Measurements from ENCODE around the gene ARHGAP15. TPM values are rescaled to one million over a fixed set of nuclear protein-coding genes. Genes with fewer than 3 reads are reported as not detected.

ARHGAP15 gene
- total RNA-seq, 1 experiment from 2014 or later: not detected

DNA sequence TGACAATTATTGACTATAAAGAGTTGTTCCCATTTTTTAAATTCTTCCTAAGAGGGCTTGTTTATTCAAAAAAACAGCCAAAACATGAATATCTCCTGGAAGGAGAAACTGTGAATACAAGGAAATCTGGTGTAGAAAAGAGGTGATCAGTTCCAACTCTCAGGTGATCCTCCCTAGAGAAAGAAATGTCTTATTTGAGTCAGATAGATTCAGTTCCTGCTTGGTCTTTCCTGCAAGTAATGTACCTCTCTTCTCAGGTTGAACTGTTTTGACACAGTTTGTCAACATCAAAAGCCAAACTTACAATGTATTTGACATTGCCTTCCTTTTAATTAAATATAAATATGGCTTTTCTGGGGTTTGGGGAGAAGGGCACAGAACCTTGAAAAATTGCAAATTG lies 567.4 kb downstream of the ARHGAP15 start:
- intact Hi-C loops (cut with micrococcal nuclease; ENCODE audit: unreplicated experiment): no loop called here
- Histone ChIP-seq H3K4me3 (no peak overlapping the region), H4K20me1 (ENCODE audit: insufficient read depth) (no peaks in the 10 kb centered on the region), H3K4me1 (replicated peaks; ENCODE audit: insufficient read depth) (no peaks in the 10 kb centered on the region), H3K27ac (no peak overlapping the region), H3K36me3 (ENCODE audit: low read depth) (no peaks in the 10 kb centered on the region), H3K9me3 (ENCODE audit: insufficient read depth, low read depth) (no peaks in the 10 kb centered on the region), H3F3A (ENCODE audit: insufficient read depth, low read depth) (no peaks in the 10 kb centered on the region), H3K9me2 (ENCODE audit: insufficient read depth) (no peaks in the 10 kb centered on the region), H3K4me2 (no peak overlapping the region), H3K79me2 (ENCODE audit: low read depth) (no peaks in the 10 kb centered on the region), H3K27me3 (ENCODE audit: insufficient read depth, low read depth) (no peaks in the 10 kb centered on the region), H2AFZ (no peak overlapping the region)
- CTCF ChIA-PET: no interaction called here
- no TSS peak for BruUV-seq (replicated peaks)
- no peak for TF ChIP-seq EZH2 (IDR thresholded peaks at IDR 0.05; ENCODE audit: low read depth)
- TF ChIP-seq, protein P1, sequence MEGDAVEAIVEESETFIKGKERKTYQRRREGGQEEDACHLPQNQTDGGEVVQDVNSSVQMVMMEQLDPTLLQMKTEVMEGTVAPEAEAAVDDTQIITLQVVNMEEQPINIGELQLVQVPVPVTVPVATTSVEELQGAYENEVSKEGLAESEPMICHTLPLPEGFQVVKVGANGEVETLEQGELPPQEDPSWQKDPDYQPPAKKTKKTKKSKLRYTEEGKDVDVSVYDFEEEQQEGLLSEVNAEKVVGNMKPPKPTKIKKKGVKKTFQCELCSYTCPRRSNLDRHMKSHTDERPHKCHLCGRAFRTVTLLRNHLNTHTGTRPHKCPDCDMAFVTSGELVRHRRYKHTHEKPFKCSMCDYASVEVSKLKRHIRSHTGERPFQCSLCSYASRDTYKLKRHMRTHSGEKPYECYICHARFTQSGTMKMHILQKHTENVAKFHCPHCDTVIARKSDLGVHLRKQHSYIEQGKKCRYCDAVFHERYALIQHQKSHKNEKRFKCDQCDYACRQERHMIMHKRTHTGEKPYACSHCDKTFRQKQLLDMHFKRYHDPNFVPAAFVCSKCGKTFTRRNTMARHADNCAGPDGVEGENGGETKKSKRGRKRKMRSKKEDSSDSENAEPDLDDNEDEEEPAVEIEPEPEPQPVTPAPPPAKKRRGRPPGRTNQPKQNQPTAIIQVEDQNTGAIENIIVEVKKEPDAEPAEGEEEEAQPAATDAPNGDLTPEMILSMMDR (conservative IDR thresholded peaks at IDR 0.05): no peak
- POLR2A ChIA-PET (ENCODE audit: unreplicated experiment): no interaction called here
- DNase-seq: no peak

DNA sequence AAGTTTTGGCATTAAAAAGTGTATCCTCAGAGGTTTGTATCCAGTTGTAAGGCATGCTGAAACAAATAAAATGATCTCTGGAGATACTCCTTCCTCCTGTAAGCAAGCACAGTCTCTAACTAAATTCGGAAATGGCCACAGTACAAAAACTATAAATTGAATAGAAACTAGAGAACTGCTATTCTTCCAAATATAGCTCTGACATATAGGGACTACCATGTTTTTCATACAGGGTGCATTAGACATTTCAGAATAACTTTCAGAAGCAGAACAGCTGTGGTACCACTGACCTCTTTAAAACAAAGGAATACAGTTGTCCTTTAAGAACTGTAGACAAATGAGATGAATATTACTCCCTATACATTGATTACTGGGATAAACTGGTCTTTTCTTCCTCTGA lies 568.5 kb downstream of the ARHGAP15 start:
- H3F3A ChIP-seq (ENCODE audit: insufficient read depth, low read depth): no peaks in the 10 kb centered on the region
- no peak overlapping the region for H2AFZ ChIP-seq
- no peak for TF ChIP-seq EZH2 (IDR thresholded peaks at IDR 0.05; ENCODE audit: low read depth)
- TF ChIP-seq, protein P1 (conservative IDR thresholded peaks at IDR 0.05): no peak
- no peaks in the 10 kb centered on the region for H3K9me2 ChIP-seq (ENCODE audit: insufficient read depth)
- DNase-seq: no peak
- BruUV-seq (replicated peaks): no TSS peak
- no peak overlapping the region for H3K4me2 ChIP-seq
- CTCF ChIA-PET: no interaction called here
- H3K4me1 ChIP-seq (replicated peaks; ENCODE audit: insufficient read depth): no peaks in the 10 kb centered on the region
- H3K36me3 ChIP-seq (ENCODE audit: low read depth): no peaks in the 10 kb centered on the region
- H3K9me3 ChIP-seq (ENCODE audit: insufficient read depth, low read depth): no peaks in the 10 kb centered on the region
- intact Hi-C loops (cut with micrococcal nuclease; ENCODE audit: unreplicated experiment): no loop called here
- H4K20me1 ChIP-seq (ENCODE audit: insufficient read depth): no peaks in the 10 kb centered on the region
- H3K4me3 ChIP-seq: no peak overlapping the region
- H3K27me3 ChIP-seq (ENCODE audit: insufficient read depth, low read depth): no peaks in the 10 kb centered on the region
- H3K27ac ChIP-seq: no peak overlapping the region
- H3K79me2 ChIP-seq (ENCODE audit: low read depth): no peaks in the 10 kb centered on the region
- POLR2A ChIA-PET (ENCODE audit: unreplicated experiment): no interaction called here

GRCh38 chr2:143698352-143698751 lies 569.1 kb downstream of the ARHGAP15 start:
- POLR2A ChIA-PET (ENCODE audit: unreplicated experiment): no interaction called here
- DNase-seq: no peak
- H3K36me3 ChIP-seq (ENCODE audit: low read depth): no peaks in the 10 kb centered on the region

More at GRCh38 chr2:143698352-143698751, 569.1 kb downstream of the ARHGAP15 start:
- Histone ChIP-seq H2AFZ (no peak overlapping the region), H4K20me1 (ENCODE audit: insufficient read depth) (no peaks in the 10 kb centered on the region), H3K79me2 (ENCODE audit: low read depth) (no peaks in the 10 kb centered on the region), H3F3A (ENCODE audit: insufficient read depth, low read depth) (no peaks in the 10 kb centered on the region), H3K4me1 (replicated peaks; ENCODE audit: insufficient read depth) (no peaks in the 10 kb centered on the region), H3K27ac (no peak overlapping the region), H3K27me3 (ENCODE audit: insufficient read depth, low read depth) (no peaks in the 10 kb centered on the region), H3K9me2 (ENCODE audit: insufficient read depth) (no peaks in the 10 kb centered on the region), H3K4me3 (no peak overlapping the region), H3K4me2 (no peak overlapping the region), H3K9me3 (ENCODE audit: insufficient read depth, low read depth) (no peaks in the 10 kb centered on the region)
- CTCF ChIA-PET: no interaction called here
- intact Hi-C loops (cut with micrococcal nuclease; ENCODE audit: unreplicated experiment): no loop called here
- BruUV-seq (replicated peaks): no TSS peak
- TF ChIP-seq, protein P1 (conservative IDR thresholded peaks at IDR 0.05): no peak
- TF ChIP-seq EZH2 (IDR thresholded peaks at IDR 0.05; ENCODE audit: low read depth): no peak
